Glomerular visceral epithelial cell (primary cell): Measurements from ENCODE around the gene RANBP1.

Source experiments
- DNase-seq: peaks from one replicate; pipeline ENCODE4 v3.0.0-alpha.2; 2016; ENCODE audit errors: extremely low spot score

Gene RANBP1

GRCh38 chr22:20123366-20124082 lies 7.6 kb downstream of the RANBP1 start:
- no peak for DNase-seq

- DNase-seq = no peak
These were observed 8.3 kb downstream of the RANBP1 start for GRCh38 chr22:20124083-20124787.

- DNase-seq = no peak
These were observed 9.6 kb downstream of the RANBP1 start for GRCh38 chr22:20125201-20126174.

GRCh38 chr22:20126284-20127029 lies 10.6 kb downstream of the RANBP1 start:
- no peak for DNase-seq

GRCh38 chr22:20127318-20127868 lies 11.5 kb downstream of the RANBP1 start:
- no peak for DNase-seq

- no peak for DNase-seq
These were observed 12.1 kb downstream of the RANBP1 start for GRCh38 chr22:20127869-20128618.

GRCh38 chr22:20128619-20128901 lies 12.7 kb downstream of the RANBP1 start:
- no peak for DNase-seq

GRCh38 chr22:20128902-20129746 lies 13.2 kb downstream of the RANBP1 start:
- DNase-seq = peak; percentile 33

GRCh38 chr22:20129747-20130014 lies 13.8 kb downstream of the RANBP1 start:
- DNase-seq = no peak

GRCh38 chr22:20130319-20130718 lies 14.4 kb downstream of the RANBP1 start:
- no peak for DNase-seq

- peak; percentile 72 for DNase-seq
These were observed 15.1 kb downstream of the RANBP1 start for GRCh38 chr22:20130731-20131596.

GRCh38 chr22:20131597-20131858 lies 15.6 kb downstream of the RANBP1 start, which contains the start of gene ZDHHC8:
TSS of gene ZDHHC8 (plus strand) at chr22:20131804. CDS start at chr22:20131948, 144 bp downstream.
- DNase-seq = no peak

- no peak for DNase-seq
These were observed 16.2 kb downstream of the RANBP1 start for GRCh38 chr22:20131859-20132685.

- no peak for DNase-seq
These were observed 16.9 kb downstream of the RANBP1 start for GRCh38 chr22:20132686-20133246.

- no peak for DNase-seq
These were observed 18.1 kb downstream of the RANBP1 start for GRCh38 chr22:20133930-20134549.

- no peak for DNase-seq
These were observed 19.4 kb downstream of the RANBP1 start for GRCh38 chr22:20135265-20135664.

GRCh38 chr22:20135806-20136602 lies 20.1 kb downstream of the RANBP1 start:
- DNase-seq = no peak
